GM12878 (cell line): Measurements from ENCODE around the gene ABHD8. TPM values are rescaled to one million over a fixed set of nuclear protein-coding genes. Genes with fewer than 3 reads are reported as not detected.

Source experiments
- ATAC-seq: fragments of 200-7000 bp; cut with Tn5 transposase; 3 replicates; pipeline ENCODE4 v1.9.1; 2020; ENCODE audit warnings: mild to moderate bottlenecking, moderate library complexity
- BruUV-seq: library from RNA; stranded (reverse); fragments of 400-500 nt; replicated peaks from 2 replicates; lab custom pipeline; 2021; lab: Mats Ljungman, UMichigan
- CTCF ChIA-PET: fragments of 300-600 bp; sonication (Branson Sonifier 250); formaldehyde crosslinking; extraction: SDS; loops from one replicate; lab custom pipeline; 2021; ENCODE audit warnings: inconsistent platforms; lab: Yijun Ruan, JAX
- POLR2A ChIA-PET: fragments of 350-600 bp; formaldehyde crosslinking; extraction: SDS; loops from one replicate; lab custom pipeline; 2021; ENCODE audit warnings: inconsistent platforms; lab: Charles Lee
- RAD21 ChIA-PET: fragments of 300-600 bp; sonication (Branson Sonifier 250); formaldehyde crosslinking; loops from one replicate; lab custom pipeline; 2023; ENCODE audit warnings: antibody characterized with exemption; ENCODE audit not compliant: unreplicated experiment; lab: Charles Lee
- SMC1A ChIA-PET: fragments of 300-600 bp; sonication (Branson Sonifier 250); formaldehyde crosslinking; loops from one replicate; lab custom pipeline; 2023; ENCODE audit not compliant: unreplicated experiment, uncharacterized antibody; lab: Charles Lee
- DNase-seq: peaks from one replicate; pipeline ENCODE4 v3.0.0-alpha.2; 2011; ENCODE audit warnings: low read depth, low spot score
- FAIRE-seq: peaks from 3 replicates; lab custom pipeline; 2011; peaks lifted over from hg19 to GRCh38; lab: Jason Lieb, UNC
- H2AFZ ChIP-seq: 2 replicates; pipeline ENCODE4 v1.6.0; 2011; ENCODE audit warnings: low read depth, low read length, control low read depth; ENCODE audit not compliant: control insufficient read depth
- H3K27ac ChIP-seq: 2 replicates; pipeline ENCODE4 v1.5.1; 2011; ENCODE audit warnings: control low read depth; ENCODE audit not compliant: control insufficient read depth, insufficient read depth
- H3K27me3 ChIP-seq, 2 experiments: replicated peaks in 1 of 2; 2 replicates each; pipeline versions ENCODE4 v1.6.0 to v1.6.1; 2011; ENCODE audit warnings: low read length in 1 of 2; ENCODE audit not compliant: control insufficient read depth in 2 of 2, insufficient read depth in 2 of 2
- H3K36me3 ChIP-seq, 2 experiments: 2 replicates each; pipeline ENCODE4 v1.5.1; 2011; ENCODE audit warnings: low read length in 1 of 2; ENCODE audit not compliant: control insufficient read depth in 2 of 2, insufficient read depth in 2 of 2
- H3K4me1 ChIP-seq: 2 replicates; pipeline ENCODE4 v1.6.1; 2011; ENCODE audit warnings: mild to moderate bottlenecking, low read length, moderate library complexity, mixed read lengths; ENCODE audit not compliant: control insufficient read depth, insufficient read depth
- H3K4me2 ChIP-seq: 2 replicates; pipeline ENCODE4 v1.6.0; 2011; ENCODE audit warnings: control low read depth; ENCODE audit not compliant: control insufficient read depth, insufficient read depth
- H3K4me3 ChIP-seq: fragments of 200-600 bp; sonication (generic); 2 replicates; pipeline ENCODE4 v1.5.1; 2016
- H3K79me2 ChIP-seq: 2 replicates; pipeline ENCODE4 v1.6.0; 2011; ENCODE audit warnings: low read length; ENCODE audit not compliant: control insufficient read depth, insufficient read depth
- H3K9ac ChIP-seq: 2 replicates; pipeline ENCODE4 v1.8.0; 2011; ENCODE audit warnings: low read length, control low read depth, mixed read lengths; ENCODE audit not compliant: control insufficient read depth, insufficient read depth
- H3K9me3 ChIP-seq: replicated peaks from 3 replicates; pipeline ENCODE4 v1.5.1; 2011; ENCODE audit warnings: mild to moderate bottlenecking, low read length; ENCODE audit not compliant: control insufficient read depth, insufficient read depth
- H4K20me1 ChIP-seq: 2 replicates; pipeline ENCODE4 v1.6.0; 2011; ENCODE audit not compliant: control insufficient read depth, insufficient read depth
- CREM ChIP-seq: IDR thresholded peaks from 2 replicates; pipeline ENCODE4 v1.6.1; 2014; ENCODE audit warnings: antibody characterized with exemption, low read depth
- MYC ChIP-seq: IDR thresholded peaks from 2 replicates; pipeline ENCODE4 v1.6.1; 2011; ENCODE audit warnings: mild to moderate bottlenecking, low read length, moderate library complexity, inconsistent platforms; ENCODE audit not compliant: insufficient read depth, insufficient replicate concordance, insufficient read length, severe bottlenecking
- NFXL1 ChIP-seq: fragments of 450-650 bp; IDR thresholded peaks from 2 replicates; pipeline ENCODE4 v1.6.1; 2017; ENCODE audit warnings: antibody characterized with exemption, mild to moderate bottlenecking, borderline replicate concordance
- SUPT20H ChIP-seq: IDR thresholded peaks from 2 replicates; pipeline ENCODE4 v1.6.1; 2011; ENCODE audit warnings: low read depth, mild to moderate bottlenecking, low read length, moderate library complexity, borderline replicate concordance; ENCODE audit not compliant: control insufficient read depth
- WGBS: methylation state at CpG from one replicate; pipeline ENCODE4 v1.1.6; 2016; ENCODE audit warnings: low lambda C conversion rate; ENCODE audit not compliant: insufficient replicate concordance, insufficient coverage; ENCODE audit errors: missing lambda C conversion rate; 5-methylcytosine and 5-hydroxymethylcytosine counted together
- in situ Hi-C: fragments of 300-500 bp; cut with MboI; formaldehyde crosslinking; loops from 9 replicates; pipeline ENCODE4 v1.14.3; 2018; ENCODE audit warnings: mixed read lengths
- intact Hi-C: fragments of 100-400 bp; cut with micrococcal nuclease; formaldehyde crosslinking; loops from one replicate; pipeline ENCODE4 v1.14.2; 2022; ENCODE audit not compliant: unreplicated experiment
- polyA plus RNA-seq, 11 experiments: library from polyadenylated mRNA; depleted of rRNA in 4 of 11; unstranded in 6 of 11; stranded (reverse) in 5 of 11; fragments of >200 nt; fragmentation: Nextera tagmentation in 4 of 11; fragmentation: Illumina TruSeq in 1 of 11; extraction: Ambion mirVana in 4 of 11; extraction: Trizol in 1 of 11; gene quantifications; 1 replicate in 1 of 11; 2 replicates in 10 of 11; pipeline versions ENCODE4 v1.2.1 to v1.2.3, GENCODE V29; 2011 to 2016; ENCODE audit warnings: inconsistent platforms in 2 of 11, missing spikeins in 2 of 11, low read depth in 1 of 11
- total RNA-seq, 4 experiments: library from RNA; depleted of rRNA in 3 of 4; stranded (reverse); fragments of >200 nt in 3 of 4; fragmentation: Illumina TruSeq in 1 of 4; extraction: Trizol in 1 of 4; gene quantifications; 2 replicates each; pipeline versions ENCODE4 v1.2.1 to v1.2.3, GENCODE V29; 2013 to 2021
- TF ChIP-seq, protein P1 (sequence below): fragments of 450-650 bp; IDR thresholded peaks from 2 replicates; pipeline ENCODE4 v1.6.1; 2018; ENCODE audit warnings: mild to moderate bottlenecking, low read depth, moderate library complexity; ENCODE audit not compliant: partially characterized antibody
- TF ChIP-seq, protein P2 (sequence below): fragments of 450-650 bp; IDR thresholded peaks from 2 replicates; pipeline ENCODE4 v1.6.1; 2017; ENCODE audit warnings: antibody characterized with exemption, mild to moderate bottlenecking, moderate library complexity

Gene ABHD8
- total and polyA plus RNA-seq, 10 of the 15 experiments (the other 5 are each of a cell fraction or from before 2014, with no cell fraction given), result 0.03 to 12.5 (median 6.0) TPM

DNA sequence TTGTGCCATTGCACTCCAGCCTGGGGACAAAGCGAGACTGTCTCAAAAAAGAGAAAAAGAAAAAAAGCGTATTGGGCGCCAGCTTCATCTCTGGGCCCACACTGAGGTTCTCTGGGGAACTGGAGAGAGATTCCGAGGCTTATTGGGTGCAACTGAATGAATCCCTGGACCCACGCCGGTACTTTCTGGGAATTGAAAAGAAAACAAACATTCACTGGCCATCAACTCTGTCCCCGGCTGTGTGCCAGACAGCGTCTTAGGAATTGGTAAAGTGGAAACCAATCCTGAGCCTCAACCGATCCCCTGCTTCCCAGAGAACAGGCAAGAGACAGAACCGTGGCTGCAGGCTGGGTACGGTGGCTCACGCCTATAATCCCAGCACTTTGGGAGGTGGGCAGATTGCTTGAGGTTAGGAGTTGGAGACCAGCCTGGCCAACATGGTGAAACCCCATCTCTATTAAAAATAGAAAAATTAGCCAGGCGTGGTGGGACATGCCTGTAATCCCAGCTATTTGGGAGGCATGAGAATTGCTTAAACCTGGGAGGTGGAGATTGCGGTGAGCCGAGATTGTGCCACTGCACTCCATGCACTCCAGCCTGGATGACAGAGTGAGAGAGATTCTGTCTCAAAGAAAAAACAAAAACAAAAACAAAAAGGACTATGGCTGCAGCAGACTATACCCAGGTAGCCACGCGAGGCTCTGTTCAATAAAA lies 22.8 kb upstream of the ABHD8 start:
- no TSS peak for BruUV-seq
- H3K27me3 ChIP-seq, result no peaks in the 10 kb centered on the region; a peak in 2 of 4 replicates
- ATAC-seq (no peak), DNase-seq (no peak), FAIRE-seq (no peak)
- H2AFZ ChIP-seq, result no peak overlapping the region
- WGBS, result 62% methylated on average over 17 of the region's 17 CpGs
- ChIA-PET RAD21 (no interaction called here), CTCF (interaction anchor here (0.6 kb wide), 1 partner anchor 140 kb away, joined by 3 read pairs; no protein-coding TSS in a partner anchor), SMC1A (no interaction called here), POLR2A (no interaction called here)
- no peak overlapping the region for H3K4me2 ChIP-seq
- H3K4me3 ChIP-seq, result no peak overlapping the region
- H3K27ac ChIP-seq, result no peak overlapping the region
- intact Hi-C loops (no loop called here), in situ Hi-C loops (no loop called here)
- H3K36me3 ChIP-seq, result 0 out of 4 replicates have a peak, but pooled peaks cover 0 to 2% of the 10 kb centered on the region in 2 experiments
- TF ChIP-seq, protein P1, sequence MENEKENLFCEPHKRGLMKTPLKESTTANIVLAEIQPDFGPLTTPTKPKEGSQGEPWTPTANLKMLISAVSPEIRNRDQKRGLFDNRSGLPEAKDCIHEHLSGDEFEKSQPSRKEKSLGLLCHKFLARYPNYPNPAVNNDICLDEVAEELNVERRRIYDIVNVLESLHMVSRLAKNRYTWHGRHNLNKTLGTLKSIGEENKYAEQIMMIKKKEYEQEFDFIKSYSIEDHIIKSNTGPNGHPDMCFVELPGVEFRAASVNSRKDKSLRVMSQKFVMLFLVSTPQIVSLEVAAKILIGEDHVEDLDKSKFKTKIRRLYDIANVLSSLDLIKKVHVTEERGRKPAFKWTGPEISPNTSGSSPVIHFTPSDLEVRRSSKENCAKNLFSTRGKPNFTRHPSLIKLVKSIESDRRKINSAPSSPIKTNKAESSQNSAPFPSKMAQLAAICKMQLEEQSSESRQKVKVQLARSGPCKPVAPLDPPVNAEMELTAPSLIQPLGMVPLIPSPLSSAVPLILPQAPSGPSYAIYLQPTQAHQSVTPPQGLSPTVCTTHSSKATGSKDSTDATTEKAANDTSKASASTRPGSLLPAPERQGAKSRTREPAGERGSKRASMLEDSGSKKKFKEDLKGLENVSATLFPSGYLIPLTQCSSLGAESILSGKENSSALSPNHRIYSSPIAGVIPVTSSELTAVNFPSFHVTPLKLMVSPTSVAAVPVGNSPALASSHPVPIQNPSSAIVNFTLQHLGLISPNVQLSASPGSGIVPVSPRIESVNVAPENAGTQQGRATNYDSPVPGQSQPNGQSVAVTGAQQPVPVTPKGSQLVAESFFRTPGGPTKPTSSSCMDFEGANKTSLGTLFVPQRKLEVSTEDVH, result no peak
- TF ChIP-seq, protein P2, sequence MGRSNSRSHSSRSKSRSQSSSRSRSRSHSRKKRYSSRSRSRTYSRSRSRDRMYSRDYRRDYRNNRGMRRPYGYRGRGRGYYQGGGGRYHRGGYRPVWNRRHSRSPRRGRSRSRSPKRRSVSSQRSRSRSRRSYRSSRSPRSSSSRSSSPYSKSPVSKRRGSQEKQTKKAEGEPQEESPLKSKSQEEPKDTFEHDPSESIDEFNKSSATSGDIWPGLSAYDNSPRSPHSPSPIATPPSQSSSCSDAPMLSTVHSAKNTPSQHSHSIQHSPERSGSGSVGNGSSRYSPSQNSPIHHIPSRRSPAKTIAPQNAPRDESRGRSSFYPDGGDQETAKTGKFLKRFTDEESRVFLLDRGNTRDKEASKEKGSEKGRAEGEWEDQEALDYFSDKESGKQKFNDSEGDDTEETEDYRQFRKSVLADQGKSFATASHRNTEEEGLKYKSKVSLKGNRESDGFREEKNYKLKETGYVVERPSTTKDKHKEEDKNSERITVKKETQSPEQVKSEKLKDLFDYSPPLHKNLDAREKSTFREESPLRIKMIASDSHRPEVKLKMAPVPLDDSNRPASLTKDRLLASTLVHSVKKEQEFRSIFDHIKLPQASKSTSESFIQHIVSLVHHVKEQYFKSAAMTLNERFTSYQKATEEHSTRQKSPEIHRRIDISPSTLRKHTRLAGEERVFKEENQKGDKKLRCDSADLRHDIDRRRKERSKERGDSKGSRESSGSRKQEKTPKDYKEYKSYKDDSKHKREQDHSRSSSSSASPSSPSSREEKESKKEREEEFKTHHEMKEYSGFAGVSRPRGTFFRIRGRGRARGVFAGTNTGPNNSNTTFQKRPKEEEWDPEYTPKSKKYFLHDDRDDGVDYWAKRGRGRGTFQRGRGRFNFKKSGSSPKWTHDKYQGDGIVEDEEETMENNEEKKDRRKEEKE, result no peak
- TF ChIP-seq NFXL1, result no peak
- no peak for TF ChIP-seq CREM
- no peak for TF ChIP-seq MYC
- no peak for TF ChIP-seq SUPT20H
- H4K20me1 ChIP-seq, result no peaks in the 10 kb centered on the region
- no peaks in the 10 kb centered on the region for H3K79me2 ChIP-seq
- H3K9ac ChIP-seq, result no peak overlapping the region
- H3K4me1 ChIP-seq, result no peaks in the 10 kb centered on the region
- no peaks in the 10 kb centered on the region for H3K9me3 ChIP-seq
